Esophagus (tissue), 2 donors: ENCODE measurements around the gene DGKD. TPM values are rescaled to one million over a fixed set of nuclear protein-coding genes. Genes with fewer than 3 reads are reported as not detected.

Experiments used
- H3K27ac ChIP-seq, 2 donors: one replicate each; pipeline ENCODE4 v1.5.1; 2013; ENCODE audit warnings: low read depth in 2 of 2, mild to moderate bottlenecking in 2 of 2, inconsistent platforms in 1 of 2, low read length in 1 of 2, moderate library complexity in 1 of 2
- H3K27me3 ChIP-seq, 2 donors: one replicate each; pipeline ENCODE4 v1.6.1; 2013; ENCODE audit warnings: low read length in 2 of 2, control low read depth in 1 of 2, mild to moderate bottlenecking in 1 of 2; ENCODE audit not compliant: insufficient read depth in 2 of 2, control insufficient read depth in 1 of 2
- H3K36me3 ChIP-seq, 2 donors: one replicate each; pipeline ENCODE4 v1.6.1; 2013; ENCODE audit warnings: low read length in 1 of 2; ENCODE audit not compliant: control insufficient read depth in 2 of 2, insufficient read depth in 2 of 2
- H3K4me1 ChIP-seq, 2 donors: one replicate each; pipeline ENCODE4 v1.6.1; 2013; ENCODE audit warnings: low read length in 1 of 2; ENCODE audit not compliant: control insufficient read depth in 2 of 2, insufficient read depth in 2 of 2
- H3K4me3 ChIP-seq, 2 donors: one replicate each; pipeline ENCODE4 v1.5.1; 2013; ENCODE audit warnings: low read length in 2 of 2, mild to moderate bottlenecking in 2 of 2, low read depth in 1 of 2, moderate library complexity in 1 of 2
- H3K9me3 ChIP-seq, 2 donors: one replicate each; pipeline ENCODE4 v1.6.1; 2013; ENCODE audit warnings: mild to moderate bottlenecking in 2 of 2, low read depth in 1 of 2, low read length in 1 of 2, moderate library complexity in 1 of 2; ENCODE audit not compliant: control insufficient read depth in 2 of 2, insufficient read depth in 1 of 2
- WGBS, 2 donors: extraction: QIAGEN DNeasy Blood & Tissue Kit; methylation state at CpG; one replicate each; pipeline ENCODE4 v1.1.7; 2013; 5-methylcytosine and 5-hydroxymethylcytosine counted together
- polyA plus RNA-seq, 2 donors: library from polyadenylated mRNA; stranded (reverse); fragments of 200-250 nt; gene quantifications; one replicate each; pipeline ENCODE4 v1.2.3, GENCODE V29; 2013
- donor health status: healthy with polysubstance abuse.
- donor health status: Bipolar disorder and iron deficiency.

The DGKD gene
- polyA plus RNA-seq, 2 donors: 3.3 to 15.4 TPM

GRCh38 chr2:233356546-233357308 lies 2.4 kb downstream of the DGKD start:
- H3K4me1 ChIP-seq: peaks cover 0 to 5% of the 10 kb centered on the region in 2 donors
- peaks cover 0 to 2% of the 10 kb centered on the region in 2 donors for H3K9me3 ChIP-seq
- H3K27ac ChIP-seq: no peak overlapping the region
- 75 to 79% methylated on average over 4 of the region's 4 CpGs for WGBS, 2 donors
- no peaks in the 10 kb centered on the region for H3K27me3 ChIP-seq
- no peaks in the 10 kb centered on the region for H3K36me3 ChIP-seq
- no peak overlapping the region for H3K4me3 ChIP-seq

DNA sequence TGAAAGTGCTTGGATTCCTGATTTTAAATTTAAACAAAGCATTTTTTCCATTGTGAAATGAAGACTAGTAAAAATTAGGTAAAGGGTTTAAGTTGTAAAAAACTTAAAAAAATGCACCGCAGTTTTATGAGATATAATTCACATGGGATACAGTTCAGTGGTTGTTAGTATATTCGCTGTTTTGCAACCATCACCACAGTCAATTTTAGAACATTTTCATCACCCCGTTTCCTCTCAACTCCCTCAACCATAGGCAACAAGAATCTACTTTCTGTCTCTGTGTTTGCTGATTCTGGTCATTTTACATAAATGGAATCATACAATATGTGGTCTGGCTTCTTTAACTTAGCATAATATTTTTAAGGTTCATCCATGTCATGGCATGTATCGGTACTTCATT lies 4.0 kb downstream of the DGKD start:
- Histone ChIP-seq H3K4me3 (no peak overlapping the region), H3K27me3 (no peaks in the 10 kb centered on the region), H3K9me3 (no peaks in the 10 kb centered on the region), H3K4me1 (peaks cover 0 to 3% of the 10 kb centered on the region in 2 donors), H3K27ac (no peak overlapping the region), H3K36me3 (no peaks in the 10 kb centered on the region)
- WGBS, 2 donors: 86 to 88% methylated on average over 4 of the region's 4 CpGs

GRCh38 chr2:233358947-233359346 lies 4.7 kb downstream of the DGKD start:
- Histone ChIP-seq H3K4me3 (no peak overlapping the region), H3K36me3 (no peaks in the 10 kb centered on the region), H3K27me3 (no peaks in the 10 kb centered on the region), H3K27ac (no peak overlapping the region), H3K9me3 (no peaks in the 10 kb centered on the region), H3K4me1 (peaks cover 0 to 3% of the 10 kb centered on the region in 2 donors)
- WGBS, 2 donors: 83 to 85% methylated on average over 6 of the region's 6 CpGs

- Histone ChIP-seq H3K27ac (no peak overlapping the region), H3K27me3 (no peaks in the 10 kb centered on the region), H3K4me1 (peaks cover 0 to 3% of the 10 kb centered on the region in 2 donors), H3K4me3 (no peak overlapping the region), H3K36me3 (no peaks in the 10 kb centered on the region), H3K9me3 (no peaks in the 10 kb centered on the region)
- 91 to 93% methylated on average over 3 of the region's 3 CpGs for WGBS, 2 donors
These were observed 5.5 kb downstream of the DGKD start for GRCh38 chr2:233359823-233360222.

DNA sequence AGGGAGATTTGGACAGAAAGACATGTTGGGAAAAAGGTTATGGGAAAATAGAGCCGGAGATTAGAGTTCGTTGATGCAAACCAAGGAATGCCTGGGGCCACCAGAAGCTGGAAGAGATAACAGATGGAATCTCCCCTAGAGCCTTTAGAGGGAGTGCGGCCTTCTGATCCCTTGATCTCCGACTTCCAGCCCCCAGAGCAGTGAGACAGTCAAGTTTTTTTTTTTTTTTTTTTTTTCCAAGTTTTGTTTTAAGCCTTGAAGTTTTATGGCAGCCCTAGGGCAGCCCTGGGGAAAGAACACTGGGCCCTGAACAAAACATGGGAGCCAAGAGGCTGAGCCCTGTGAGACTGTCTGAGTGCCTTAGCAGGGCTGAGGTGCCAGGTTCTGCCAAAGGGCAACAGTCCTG lies 6.5 kb downstream of the DGKD start:
- Histone ChIP-seq H3K36me3 (no peaks in the 10 kb centered on the region), H3K4me1 (peaks cover 0 to 3% of the 10 kb centered on the region in 2 donors), H3K27ac (no peak overlapping the region), H3K27me3 (no peaks in the 10 kb centered on the region), H3K4me3 (no peak overlapping the region), H3K9me3 (no peaks in the 10 kb centered on the region)
- 59 to 61% methylated on average over 4 of the region's 4 CpGs for WGBS, 2 donors

DNA sequence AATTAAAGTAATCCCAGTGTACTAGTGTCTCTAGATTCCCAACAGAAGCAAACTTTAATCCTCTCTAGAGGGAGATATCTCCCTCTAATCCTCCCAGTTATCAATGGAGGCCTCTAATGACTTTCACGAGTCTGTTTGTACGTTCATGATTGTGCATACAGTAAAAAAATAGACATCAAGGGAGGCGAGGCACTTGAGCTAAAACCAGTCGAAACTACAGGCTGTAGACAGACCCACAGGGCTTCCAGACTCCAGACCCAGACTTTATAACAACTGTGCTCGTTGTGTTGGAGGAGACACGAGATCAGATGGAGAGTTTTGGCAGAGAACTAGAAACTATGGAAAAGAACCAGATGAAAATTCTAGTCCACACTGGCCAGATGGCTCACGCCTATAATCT lies 7.0 kb downstream of the DGKD start:
- 66 to 77% methylated on average over 7 of the region's 7 CpGs for WGBS, 2 donors
- Histone ChIP-seq H3K4me3 (no peak overlapping the region), H3K9me3 (no peaks in the 10 kb centered on the region), H3K27ac (no peak overlapping the region), H3K36me3 (no peaks in the 10 kb centered on the region), H3K4me1 (peaks cover 0 to 3% of the 10 kb centered on the region in 2 donors), H3K27me3 (peaks cover 0 to 2% of the 10 kb centered on the region in 2 donors)

GRCh38 chr2:233362742-233363141 lies 8.4 kb downstream of the DGKD start:
- H3K36me3 ChIP-seq: no peaks in the 10 kb centered on the region
- H3K4me1 ChIP-seq: no peaks in the 10 kb centered on the region
- H3K27ac ChIP-seq: no peak overlapping the region
- no peak overlapping the region for H3K4me3 ChIP-seq
- H3K27me3 ChIP-seq: peaks cover 0 to 2% of the 10 kb centered on the region in 2 donors
- no peaks in the 10 kb centered on the region for H3K9me3 ChIP-seq
- 55 to 73% methylated on average over 2 of the region's 2 CpGs for WGBS, 2 donors

DNA sequence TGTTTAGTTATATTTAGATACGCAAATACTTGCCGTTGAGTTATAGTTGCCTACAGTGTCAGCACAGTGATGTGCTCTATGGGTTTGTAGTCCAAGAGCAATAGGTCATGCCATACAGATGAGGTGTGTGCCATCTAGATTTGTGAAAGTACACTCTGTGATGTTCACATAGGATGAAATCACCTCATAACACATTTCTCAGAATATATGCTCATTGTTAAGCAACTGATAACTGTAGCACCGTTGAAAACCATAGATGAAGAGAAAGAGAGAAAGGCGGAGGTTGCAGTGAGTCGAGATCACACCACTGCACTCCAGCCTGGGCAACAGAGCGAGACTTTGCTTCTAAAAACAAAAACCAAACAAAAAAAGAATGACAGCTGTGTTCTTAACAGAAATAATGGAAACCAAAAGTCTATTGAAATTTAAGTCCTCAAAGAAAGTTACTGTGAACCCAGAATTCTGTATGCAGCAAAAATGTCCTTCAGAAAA lies 9.5 kb downstream of the DGKD start:
- 95 to 96% methylated on average over 6 of the region's 6 CpGs for WGBS, 2 donors
- H3K9me3 ChIP-seq: no peaks in the 10 kb centered on the region
- no peaks in the 10 kb centered on the region for H3K4me1 ChIP-seq
- no peak overlapping the region for H3K27ac ChIP-seq
- no peak overlapping the region for H3K4me3 ChIP-seq
- no peaks in the 10 kb centered on the region for H3K36me3 ChIP-seq
- peaks cover 0 to 2% of the 10 kb centered on the region in 2 donors for H3K27me3 ChIP-seq

DNA sequence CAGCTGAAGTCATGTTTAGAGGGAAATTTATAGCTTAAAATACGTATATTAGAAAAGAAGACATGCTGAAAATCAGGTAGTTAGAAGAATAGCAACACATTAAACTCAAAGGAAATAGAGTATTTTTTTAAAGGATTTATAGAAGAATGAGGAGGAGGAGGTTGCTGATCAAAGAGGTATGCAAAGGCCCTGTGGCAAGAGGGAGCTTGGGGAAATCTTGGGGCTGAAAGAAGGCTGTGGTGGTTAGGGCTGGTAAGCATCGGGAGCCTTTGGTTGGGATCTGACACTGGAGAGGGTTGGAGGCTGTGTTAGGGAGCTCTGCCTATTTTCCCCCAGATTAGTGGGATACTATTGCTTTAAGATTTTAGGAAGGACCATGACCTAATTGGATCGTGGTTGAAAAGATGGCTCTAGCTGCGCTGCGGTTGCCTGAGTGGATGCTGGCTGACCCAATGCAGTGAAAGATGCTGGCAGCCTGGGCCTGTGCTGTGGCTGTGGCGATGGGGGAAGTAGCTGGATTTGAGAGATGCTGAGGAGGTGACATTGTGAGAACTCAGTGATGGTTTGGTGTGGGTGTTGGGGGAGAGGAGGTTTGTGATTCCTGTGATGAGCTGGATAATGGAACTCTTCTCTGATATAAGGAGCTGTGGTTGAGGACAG lies 11.7 kb downstream of the DGKD start:
- no peaks in the 10 kb centered on the region for H3K9me3 ChIP-seq
- H3K36me3 ChIP-seq: no peaks in the 10 kb centered on the region
- H3K27me3 ChIP-seq: peaks cover 0 to 2% of the 10 kb centered on the region in 2 donors
- no peaks in the 10 kb centered on the region for H3K4me1 ChIP-seq
- no peak overlapping the region for H3K4me3 ChIP-seq
- H3K27ac ChIP-seq: no peak overlapping the region
- WGBS, 2 donors: 91 to 94% methylated on average over 6 of the region's 6 CpGs
